Neural cell (in vitro differentiated cells): ENCODE measurements around the gene CD2BP2.
"Not testable (repeated sequence)": the region's sequence is repeated elsewhere in the genome, so short reads cannot be mapped to it uniquely, and the experiment has no call there.

Source experiments
- CTCF ChIP-seq: fragments of 450-650 bp; IDR thresholded peaks from 2 replicates; pipeline ENCODE4 v1.5.1; 2014; ENCODE audit warnings: antibody characterized with exemption, mild to moderate bottlenecking, moderate library complexity; ENCODE audit not compliant: poor library complexity, severe bottlenecking
- EZH2 ChIP-seq: fragments of 200-600, 300-800 bp; shearing (Covaris generic), sonication (generic); IDR thresholded peaks from 2 replicates; pipeline ENCODE4 v1.6.1; 2014; ENCODE audit warnings: antibody characterized with exemption, low read length, borderline replicate concordance, mild to moderate bottlenecking; ENCODE audit not compliant: insufficient read depth, poor library complexity, severe bottlenecking
- MXI1 ChIP-seq: fragments of 450-650 bp; conservative IDR thresholded peaks from 2 replicates; pipeline ENCODE4 v1.6.1; 2014; ENCODE audit warnings: antibody characterized with exemption, mild to moderate bottlenecking; ENCODE audit not compliant: poor library complexity, severe bottlenecking
- POLR2AphosphoS5 ChIP-seq: IDR thresholded peaks from 2 replicates; pipeline ENCODE4 v1.6.1; 2012
- SMC3 ChIP-seq: fragments of 450-650 bp; conservative IDR thresholded peaks from 2 replicates; pipeline ENCODE4 v1.6.1; 2014; ENCODE audit warnings: antibody characterized with exemption, mild to moderate bottlenecking, moderate library complexity; ENCODE audit not compliant: poor library complexity
- TAF1 ChIP-seq: IDR thresholded peaks from 2 replicates; pipeline ENCODE4 v1.6.1; 2012; ENCODE audit warnings: low read depth

GRCh38 chr16:30324220-30324619 is 30.9 kb downstream of the CD2BP2 start:
- not testable (repeated sequence) for TF ChIP-seq CTCF, POLR2AphosphoS5, EZH2, SMC3, TAF1, MXI1
